Suprapubic skin (tissue), 3 donors: ENCODE measurements around the gene JHY.

Experiments used
- CTCF ChIP-seq, 2 donors: fragments of 200-600 bp in 1 of 2; fragments of 450-650 bp in 1 of 2; sonication (generic) in 1 of 2; IDR thresholded peaks; one replicate each; pipeline ENCODE4 v1.5.1; 2016 to 2019; ENCODE audit warnings: antibody characterized with exemption in 2 of 2, mild to moderate bottlenecking in 1 of 2, moderate library complexity in 1 of 2
- POLR2A ChIP-seq, 2 donors: fragments of 450-650 bp; IDR thresholded peaks; one replicate each; pipeline ENCODE4 v1.6.1; 2017; ENCODE audit warnings: antibody characterized with exemption in 2 of 2, mild to moderate bottlenecking in 2 of 2, moderate library complexity in 2 of 2

GRCh38 chr11:122954455-122954854 lies 71.9 kb downstream of the JHY start:
- no peak for TF ChIP-seq CTCF (IDR thresholded peaks at IDR 0.05)
- TF ChIP-seq POLR2A (IDR thresholded peaks at IDR 0.05), result no peak
